HK-2 (cell line): ENCODE data around the gene GNA12.

Experiments
- DNase-seq: peaks from one replicate; pipeline ENCODE4 v3.0.0-alpha.2; 2018; ENCODE audit not compliant: unreplicated experiment

The GNA12 gene

GRCh38 chr7:2817456-2817855, 26.7 kb downstream of the GNA12 start:
- DNase-seq = no peak

DNA sequence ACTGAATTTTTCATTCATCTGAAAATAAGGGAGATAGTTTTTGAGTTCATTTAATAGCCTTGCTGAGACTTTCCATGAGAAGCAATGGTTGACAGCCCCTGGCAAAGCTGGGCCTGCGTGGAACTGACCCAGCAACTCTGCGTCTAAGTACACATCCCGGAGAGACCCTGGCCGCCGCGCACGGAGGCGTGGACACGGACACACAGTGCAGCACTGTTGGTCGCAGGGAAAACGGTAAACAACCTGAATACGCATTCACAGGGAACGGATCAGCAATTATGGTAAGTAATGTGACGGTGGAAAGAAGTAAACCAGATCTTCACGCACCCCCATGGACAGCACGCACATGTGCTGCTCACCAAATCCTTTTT, 28.2 kb downstream of the GNA12 start:
- DNase-seq = no peak

GRCh38 chr7:2814946-2815874, 28.9 kb downstream of the GNA12 start:
- DNase-seq = no peak

GRCh38 chr7:2814186-2814945, 29.7 kb downstream of the GNA12 start:
- no peak for DNase-seq

DNA sequence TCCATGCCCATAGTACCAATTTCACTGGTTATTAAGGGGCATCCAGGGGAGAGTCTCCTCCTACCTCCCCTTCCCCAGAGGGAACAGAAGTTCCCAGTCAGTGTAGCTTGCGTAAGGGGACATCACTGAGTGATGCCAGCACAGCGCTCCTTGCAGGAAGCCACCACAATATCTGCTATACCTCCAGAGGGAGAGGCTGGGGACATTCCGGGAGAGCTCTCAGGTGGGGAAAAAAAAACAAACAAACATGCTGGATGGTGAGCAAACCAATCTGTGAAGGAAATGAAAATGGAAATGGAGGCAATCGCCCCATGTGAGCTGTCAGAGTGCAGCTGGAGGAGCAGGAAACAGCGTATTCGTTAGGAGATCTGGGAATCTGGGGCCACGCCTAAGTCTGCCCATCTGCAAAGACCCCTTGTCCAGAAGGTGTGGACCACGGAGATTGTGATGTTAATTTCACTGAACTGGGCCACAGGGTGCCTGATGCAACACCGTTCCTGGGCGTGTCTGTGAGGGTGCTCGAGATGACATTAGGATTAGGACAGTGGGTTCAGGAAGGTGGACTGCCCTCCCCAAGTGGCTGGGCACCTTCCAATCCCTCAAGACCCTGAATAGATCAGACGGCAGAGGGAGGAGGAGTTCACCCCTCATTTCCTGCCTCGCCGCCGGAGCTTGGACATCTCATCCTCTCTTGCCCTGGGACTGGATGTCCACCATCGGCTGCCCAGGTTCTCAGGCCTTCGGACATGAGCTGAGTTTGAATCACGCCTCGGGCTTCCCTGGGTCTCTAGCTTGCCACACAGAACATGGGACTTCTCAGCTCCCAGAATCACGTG, 30.5 kb downstream of the GNA12 start:
- no peak for DNase-seq

DNA sequence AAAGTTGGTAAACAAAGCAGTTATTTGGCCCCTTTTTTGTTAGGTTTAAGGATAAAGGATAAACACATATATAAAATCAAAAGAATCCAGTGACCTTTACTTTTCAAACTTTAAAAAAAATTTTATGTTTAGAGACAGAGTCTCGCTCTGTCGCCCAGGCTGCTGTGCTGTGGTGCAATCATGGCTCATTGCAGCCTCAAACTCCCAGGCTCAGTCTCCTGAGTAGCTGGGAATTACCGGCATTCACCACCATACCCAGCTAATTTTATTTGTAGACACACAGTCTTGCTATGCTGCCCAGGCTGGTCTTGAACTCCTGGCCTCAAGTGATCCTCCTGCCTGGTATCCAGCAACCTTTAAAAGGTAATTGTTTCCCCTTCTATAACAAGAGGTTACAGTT, 31.3 kb downstream of the GNA12 start:
- no peak for DNase-seq

GRCh38 chr7:2812114-2812487, 32.0 kb downstream of the GNA12 start:
- no peak for DNase-seq

- no peak for DNase-seq
Measured at GRCh38 chr7:2811476-2812113, 32.5 kb downstream of the GNA12 start.

GRCh38 chr7:2810682-2811415, 33.3 kb downstream of the GNA12 start:
- DNase-seq = no peak

GRCh38 chr7:2809903-2810625, 34.0 kb downstream of the GNA12 start:
- DNase-seq = no peak

DNA sequence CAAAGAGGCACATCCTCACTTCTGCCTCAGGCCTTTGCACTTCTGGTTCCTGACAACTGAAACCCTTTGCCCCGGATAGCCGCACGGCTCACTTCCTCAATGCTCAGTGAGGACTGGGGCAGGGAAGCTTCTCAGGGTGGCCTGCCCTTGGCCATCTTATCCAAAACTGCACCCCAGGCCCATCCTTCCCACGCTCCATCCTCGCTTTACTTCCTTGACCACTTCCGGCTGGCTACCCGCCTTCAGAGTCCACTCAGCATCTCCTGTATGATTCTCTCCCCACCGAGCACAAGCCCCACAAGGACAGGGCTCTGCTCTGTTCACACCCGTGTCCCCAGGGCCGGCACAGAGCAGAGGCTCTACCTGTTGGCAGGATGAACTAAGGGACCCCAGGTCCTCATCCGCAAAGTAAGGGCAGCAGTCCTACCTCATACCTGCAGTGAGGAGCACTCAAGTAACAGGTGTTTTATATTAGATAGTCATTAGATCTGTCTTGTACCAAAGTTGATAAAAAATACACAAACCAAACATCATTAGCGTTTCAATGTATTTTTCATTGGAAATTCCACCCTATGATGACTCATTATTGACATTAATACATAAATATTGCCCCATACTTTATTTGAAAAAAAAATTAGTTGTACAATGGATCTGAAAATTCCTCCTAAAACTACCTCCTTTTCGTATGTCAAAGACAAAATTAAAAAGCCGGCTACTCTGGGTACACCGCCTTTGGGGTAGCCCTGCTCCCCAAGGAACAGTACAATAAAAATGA, 35.0 kb downstream of the GNA12 start:
- DNase-seq = no peak

DNA sequence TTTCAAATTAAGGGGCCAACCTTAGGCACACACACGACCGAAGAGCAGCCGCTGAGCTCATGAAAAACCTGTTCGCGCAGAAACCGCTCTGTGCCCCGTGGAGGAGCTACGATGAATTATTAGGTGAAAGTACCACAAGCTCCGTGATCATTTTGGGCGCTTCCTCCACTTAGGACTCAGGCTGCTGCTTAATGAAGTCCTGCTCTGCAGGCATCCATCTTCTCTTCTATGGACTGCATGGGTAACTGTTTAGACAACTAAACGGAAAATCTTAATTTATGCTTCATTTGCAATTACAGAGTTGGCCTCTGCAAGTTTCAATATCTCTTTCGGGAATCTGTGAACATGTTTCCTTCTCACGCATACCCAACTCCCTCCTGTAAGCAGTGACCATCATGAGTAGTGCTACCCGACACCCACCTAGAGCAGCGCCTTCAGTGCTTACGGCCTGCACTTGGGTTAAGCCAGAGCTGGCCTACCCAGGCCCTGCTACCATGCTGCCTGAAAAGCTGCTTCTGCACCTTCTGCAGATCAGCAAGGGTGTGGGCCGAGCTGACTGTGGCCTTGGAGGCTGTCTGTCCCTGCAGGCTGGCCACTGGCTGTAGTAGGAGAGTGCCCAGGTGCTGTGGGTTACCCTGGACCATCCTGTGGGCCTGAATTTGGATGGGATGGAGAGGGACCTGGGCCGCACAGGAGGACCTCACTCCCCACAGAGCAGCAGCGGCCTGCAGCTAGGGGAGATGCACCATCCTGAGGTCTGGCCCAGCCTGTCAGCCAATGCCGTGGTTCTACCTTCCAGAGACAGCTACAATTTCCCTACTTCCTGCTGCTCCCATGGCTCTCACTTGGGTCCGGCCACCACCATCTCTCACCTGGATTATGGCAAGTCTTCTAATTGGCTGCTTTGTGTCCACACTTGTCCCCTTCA, 36.0 kb downstream of the GNA12 start:
- no peak for DNase-seq

- no peak for DNase-seq
Measured at GRCh38 chr7:2807460-2807844, 36.7 kb downstream of the GNA12 start.

DNA sequence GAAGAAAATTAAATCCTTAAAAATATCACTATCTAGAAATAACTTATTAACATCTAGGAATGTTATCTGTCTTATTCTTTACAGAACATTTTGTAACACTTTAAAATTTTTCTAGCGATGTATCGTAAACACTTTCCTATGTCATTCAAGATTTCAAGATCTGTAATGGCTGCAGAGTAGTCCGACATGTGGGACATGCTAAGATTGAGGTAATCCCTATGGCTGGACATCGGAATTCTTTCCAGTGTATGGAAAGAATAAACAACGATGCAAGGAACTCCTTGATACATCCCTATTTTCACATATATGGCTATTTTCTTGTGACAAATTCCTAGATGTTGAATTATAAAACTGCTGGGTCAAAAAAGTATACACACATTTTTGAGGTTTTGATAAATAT, 37.5 kb downstream of the GNA12 start:
- no peak for DNase-seq

DNA sequence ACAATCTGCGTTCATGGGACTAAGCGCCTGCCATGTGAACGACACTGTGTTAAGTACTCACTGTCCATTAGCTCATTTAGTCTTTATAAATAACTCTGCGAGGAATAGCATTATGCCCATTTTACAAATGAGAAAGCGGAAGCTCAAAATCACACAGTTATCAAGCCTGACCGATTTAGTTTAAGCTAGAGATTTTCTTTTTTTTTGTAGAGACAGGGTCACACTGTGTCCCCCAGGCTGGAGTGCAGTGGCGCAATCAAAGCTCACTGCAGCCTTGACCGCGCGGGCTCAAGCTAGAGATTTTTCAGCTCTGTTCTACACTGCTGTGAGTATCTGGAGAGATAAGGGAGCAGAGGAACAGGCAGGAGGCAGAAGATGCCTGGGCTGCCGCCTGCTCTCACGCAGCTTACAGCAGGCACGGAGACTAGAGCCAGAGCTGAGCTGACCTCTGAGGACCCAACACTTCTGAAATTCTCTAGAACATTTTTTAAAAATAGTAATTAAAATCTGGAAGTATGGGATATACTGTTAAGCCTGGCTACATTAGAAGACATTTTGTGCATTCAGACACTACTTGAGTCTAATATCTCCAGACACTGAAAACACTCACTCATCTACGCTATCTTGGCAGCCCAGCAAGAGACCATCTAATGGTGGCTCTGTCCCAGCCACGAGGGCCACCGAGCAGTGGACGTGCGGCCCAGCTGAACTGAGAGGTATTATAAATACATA, 38.7 kb downstream of the GNA12 start:
- DNase-seq = no peak

DNA sequence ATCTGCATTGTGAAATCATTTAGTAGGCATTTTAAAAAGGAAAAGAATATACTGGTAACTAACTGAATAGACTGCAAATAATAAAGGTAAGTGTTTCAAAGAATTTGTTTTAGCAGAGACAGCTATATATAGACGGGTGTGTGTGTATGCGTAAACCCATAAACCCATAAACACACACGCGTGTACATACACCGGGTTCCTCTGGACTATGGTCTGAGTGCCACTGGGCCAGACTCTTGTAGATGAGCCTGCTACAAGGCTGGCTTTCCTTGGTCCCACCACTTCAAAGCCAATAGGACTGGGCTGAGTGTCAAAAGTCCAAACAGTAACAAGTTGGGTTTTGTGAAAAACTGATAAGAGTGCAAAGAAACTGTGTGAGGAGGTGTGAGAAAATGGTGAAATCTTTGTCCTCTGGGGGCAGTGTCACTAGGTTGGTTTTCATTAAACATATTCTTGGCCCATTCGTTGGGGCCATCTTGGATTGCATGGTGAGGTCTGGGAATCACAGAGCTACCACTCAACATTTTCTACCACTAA, 39.8 kb downstream of the GNA12 start:
- DNase-seq = no peak

GRCh38 chr7:2803755-2804154, 40.4 kb downstream of the GNA12 start:
- no peak for DNase-seq

- DNase-seq = no peak
Measured at GRCh38 chr7:2803342-2803692, 40.8 kb downstream of the GNA12 start.
